ENCODE measurements around the gene SLC25A20.
"Not testable (repeated sequence)": the region's sequence is repeated elsewhere in the genome, so short reads cannot be mapped to it uniquely, and the experiment has no call there.

SLC25A20 gene

GRCh38 chr3:48835650-48836366 lies 62.9 kb downstream of the SLC25A20 start:
- Histone ChIP-seq H3K9me3 (no peaks in the 10 kb centered on the region), H3K4me3 (ENCODE audit: low read depth in 1 of 2, low read length in 1 of 2) (no peak overlapping the region), H3K4me1 (ENCODE audit: control insufficient read depth in 1 of 2, insufficient read depth in 1 of 2, low read depth in 1 of 2, low read length in 1 of 2) (no peaks in the 10 kb centered on the region), H3K27me3 (no peaks in the 10 kb centered on the region), H3K27ac (no peak overlapping the region), H3K36me3 (peaks cover 10% of the 10 kb centered on the region)
- TF ChIP-seq, protein P1, sequence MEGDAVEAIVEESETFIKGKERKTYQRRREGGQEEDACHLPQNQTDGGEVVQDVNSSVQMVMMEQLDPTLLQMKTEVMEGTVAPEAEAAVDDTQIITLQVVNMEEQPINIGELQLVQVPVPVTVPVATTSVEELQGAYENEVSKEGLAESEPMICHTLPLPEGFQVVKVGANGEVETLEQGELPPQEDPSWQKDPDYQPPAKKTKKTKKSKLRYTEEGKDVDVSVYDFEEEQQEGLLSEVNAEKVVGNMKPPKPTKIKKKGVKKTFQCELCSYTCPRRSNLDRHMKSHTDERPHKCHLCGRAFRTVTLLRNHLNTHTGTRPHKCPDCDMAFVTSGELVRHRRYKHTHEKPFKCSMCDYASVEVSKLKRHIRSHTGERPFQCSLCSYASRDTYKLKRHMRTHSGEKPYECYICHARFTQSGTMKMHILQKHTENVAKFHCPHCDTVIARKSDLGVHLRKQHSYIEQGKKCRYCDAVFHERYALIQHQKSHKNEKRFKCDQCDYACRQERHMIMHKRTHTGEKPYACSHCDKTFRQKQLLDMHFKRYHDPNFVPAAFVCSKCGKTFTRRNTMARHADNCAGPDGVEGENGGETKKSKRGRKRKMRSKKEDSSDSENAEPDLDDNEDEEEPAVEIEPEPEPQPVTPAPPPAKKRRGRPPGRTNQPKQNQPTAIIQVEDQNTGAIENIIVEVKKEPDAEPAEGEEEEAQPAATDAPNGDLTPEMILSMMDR (IDR thresholded peaks at IDR 0.05), result no peak

GRCh38 chr3:48832684-48833083 lies 66.0 kb downstream of the SLC25A20 start:
- Histone ChIP-seq H3K9me3 (no peaks in the 10 kb centered on the region), H3K27ac (no peak overlapping the region), H3K4me3 (ENCODE audit: low read depth in 1 of 2, low read length in 1 of 2) (no peak overlapping the region), H3K27me3 (no peaks in the 10 kb centered on the region), H3K36me3 (no peaks in the 10 kb centered on the region), H3K4me1 (ENCODE audit: control insufficient read depth in 1 of 2, insufficient read depth in 1 of 2, low read depth in 1 of 2, low read length in 1 of 2) (no peaks in the 10 kb centered on the region)
- TF ChIP-seq, protein P1 (IDR thresholded peaks at IDR 0.05), result no peak

DNA sequence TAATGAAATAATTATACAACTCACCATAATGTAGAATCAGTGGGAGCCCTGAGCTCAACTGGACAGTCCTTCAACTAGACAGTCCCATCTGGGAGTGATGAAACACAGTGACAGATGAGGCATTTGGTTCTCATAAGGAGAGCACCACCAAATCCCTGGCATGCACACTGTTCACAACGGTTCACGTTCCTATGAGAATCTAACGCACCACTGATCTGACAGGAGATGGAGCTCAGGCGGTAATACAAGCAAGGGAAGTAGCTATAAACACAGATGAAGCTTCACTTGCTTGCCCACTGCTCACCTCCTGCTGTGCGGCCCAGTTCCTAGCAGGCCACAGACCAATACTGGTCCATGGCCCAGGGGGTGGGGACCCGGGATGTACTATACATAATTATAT lies 68.0 kb downstream of the SLC25A20 start:
- no peaks in the 10 kb centered on the region for H3K9me3 ChIP-seq
- no peak overlapping the region for H3K27ac ChIP-seq
- H3K27me3 ChIP-seq, result no peaks in the 10 kb centered on the region
- H3K4me3 ChIP-seq (ENCODE audit: low read depth in 1 of 2, low read length in 1 of 2), result no peak overlapping the region
- TF ChIP-seq, protein P1 (IDR thresholded peaks at IDR 0.05), result no peak
- no peaks in the 10 kb centered on the region for H3K4me1 ChIP-seq (ENCODE audit: control insufficient read depth in 1 of 2, insufficient read depth in 1 of 2, low read depth in 1 of 2, low read length in 1 of 2)
- no peaks in the 10 kb centered on the region for H3K36me3 ChIP-seq

- H3K4me3 ChIP-seq (ENCODE audit: low read depth in 1 of 2, low read length in 1 of 2), result not testable (repeated sequence)
Observed at GRCh38 chr3:48829525-48829924, 69.2 kb downstream of the SLC25A20 start.

DNA sequence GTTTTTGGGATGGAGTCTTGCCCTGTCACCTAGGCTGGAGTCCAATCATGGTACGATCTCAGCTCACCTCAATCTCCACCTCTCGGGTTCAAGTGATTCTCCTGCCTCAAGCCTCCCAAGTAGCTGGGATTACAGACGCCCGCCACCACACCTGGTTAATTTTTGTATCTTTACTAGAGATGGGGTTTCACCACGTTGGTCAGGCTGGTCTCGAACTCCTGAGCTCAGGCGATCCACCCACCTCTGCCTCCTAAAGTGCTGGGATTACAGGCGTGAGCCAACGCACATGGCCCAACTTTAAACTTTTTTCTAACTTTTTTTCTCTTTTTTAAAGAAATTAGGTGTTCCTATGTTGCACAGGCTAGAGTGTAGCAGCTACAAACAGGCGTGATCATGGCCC lies 70.8 kb downstream of the SLC25A20 start:
- H3K4me3 ChIP-seq (ENCODE audit: low read depth in 1 of 2, low read length in 1 of 2); H3K9me3 ChIP-seq; H3K36me3 ChIP-seq; H3K4me1 ChIP-seq (ENCODE audit: control insufficient read depth in 1 of 2, insufficient read depth in 1 of 2, low read depth in 1 of 2, low read length in 1 of 2); H3K27ac ChIP-seq; H3K27me3 ChIP-seq: not testable (repeated sequence)

More at GRCh38 chr3:48829525-48829924, 69.2 kb downstream of the SLC25A20 start:
- not testable (repeated sequence) for H3K27ac ChIP-seq; H3K36me3 ChIP-seq; H3K27me3 ChIP-seq; H3K4me1 ChIP-seq (ENCODE audit: control insufficient read depth in 1 of 2, insufficient read depth in 1 of 2, low read depth in 1 of 2, low read length in 1 of 2); H3K9me3 ChIP-seq

DNA sequence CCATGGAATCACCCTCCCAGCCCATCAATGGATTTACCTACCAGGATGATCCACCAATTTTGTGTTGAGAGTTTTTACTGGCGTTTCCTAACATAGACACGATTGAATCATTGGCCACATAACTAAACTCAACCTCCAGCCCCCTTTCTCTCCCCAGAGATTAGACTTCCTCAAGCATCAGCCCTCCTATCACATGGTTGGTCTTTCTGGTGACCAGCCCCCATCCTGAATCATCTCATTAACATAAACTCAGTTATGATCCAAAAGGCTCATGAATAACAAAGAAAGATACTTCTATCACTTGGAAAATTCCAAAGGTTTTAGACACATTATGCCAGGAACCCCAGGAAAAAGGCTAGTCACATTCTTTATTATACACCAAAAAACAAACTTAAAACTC lies 72.2 kb downstream of the SLC25A20 start:
- H3K4me3 ChIP-seq (ENCODE audit: low read depth in 1 of 2, low read length in 1 of 2), result no peak overlapping the region
- no peaks in the 10 kb centered on the region for H3K9me3 ChIP-seq
- no peaks in the 10 kb centered on the region for H3K27me3 ChIP-seq
- no peaks in the 10 kb centered on the region for H3K4me1 ChIP-seq (ENCODE audit: control insufficient read depth in 1 of 2, insufficient read depth in 1 of 2, low read depth in 1 of 2, low read length in 1 of 2)
- TF ChIP-seq, protein P1 (IDR thresholded peaks at IDR 0.05), result no peak
- H3K36me3 ChIP-seq, result no peaks in the 10 kb centered on the region
- no peak overlapping the region for H3K27ac ChIP-seq
